ENCODE measurements around the gene ARID2.

DNA sequence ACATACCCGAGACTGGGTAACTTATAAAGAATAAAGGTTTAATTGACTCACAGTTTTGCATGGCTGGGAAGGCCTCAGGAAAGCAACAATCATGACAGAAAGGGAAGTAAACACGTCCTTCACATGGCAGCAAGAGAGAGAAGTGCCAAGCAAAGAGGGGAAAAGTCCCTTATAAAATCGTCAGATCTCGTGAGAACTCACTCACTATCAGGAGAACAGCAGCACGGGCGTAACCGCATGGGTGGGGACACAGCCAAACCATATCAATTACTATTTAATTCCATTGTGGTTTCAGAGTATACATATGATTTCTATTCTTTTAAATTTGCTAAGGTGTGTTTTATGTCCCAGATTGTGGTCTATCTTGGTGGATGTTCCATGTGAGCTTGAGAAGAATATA, 142.9 kb downstream of the ARID2 start:
- TF ChIP-seq, protein P1, sequence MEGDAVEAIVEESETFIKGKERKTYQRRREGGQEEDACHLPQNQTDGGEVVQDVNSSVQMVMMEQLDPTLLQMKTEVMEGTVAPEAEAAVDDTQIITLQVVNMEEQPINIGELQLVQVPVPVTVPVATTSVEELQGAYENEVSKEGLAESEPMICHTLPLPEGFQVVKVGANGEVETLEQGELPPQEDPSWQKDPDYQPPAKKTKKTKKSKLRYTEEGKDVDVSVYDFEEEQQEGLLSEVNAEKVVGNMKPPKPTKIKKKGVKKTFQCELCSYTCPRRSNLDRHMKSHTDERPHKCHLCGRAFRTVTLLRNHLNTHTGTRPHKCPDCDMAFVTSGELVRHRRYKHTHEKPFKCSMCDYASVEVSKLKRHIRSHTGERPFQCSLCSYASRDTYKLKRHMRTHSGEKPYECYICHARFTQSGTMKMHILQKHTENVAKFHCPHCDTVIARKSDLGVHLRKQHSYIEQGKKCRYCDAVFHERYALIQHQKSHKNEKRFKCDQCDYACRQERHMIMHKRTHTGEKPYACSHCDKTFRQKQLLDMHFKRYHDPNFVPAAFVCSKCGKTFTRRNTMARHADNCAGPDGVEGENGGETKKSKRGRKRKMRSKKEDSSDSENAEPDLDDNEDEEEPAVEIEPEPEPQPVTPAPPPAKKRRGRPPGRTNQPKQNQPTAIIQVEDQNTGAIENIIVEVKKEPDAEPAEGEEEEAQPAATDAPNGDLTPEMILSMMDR (conservative IDR thresholded peaks at IDR 0.05; ENCODE audit: low read depth, low read length), result no peak
- no peak for TF ChIP-seq EZH2 (IDR thresholded peaks at IDR 0.05; ENCODE audit: low read length, unreplicated experiment)
- TF ChIP-seq EZH2phosphoT487 (IDR thresholded peaks at IDR 0.05; ENCODE audit: borderline replicate concordance, low read length), result no peak

Data from PC-3 (cell line).